Natural killer cell (primary cell): ENCODE measurements around the gene UBAP1. TPM values are rescaled to one million over a fixed set of nuclear protein-coding genes. Genes with fewer than 3 reads are reported as not detected.
"Not testable (repeated sequence)": the region's sequence is repeated elsewhere in the genome, so short reads cannot be mapped to it uniquely, and the experiment has no call there.

Experiments
- ATAC-seq, 3 donors: fragments of 150-1000 bp in 2 of 3; fragments of 200-7000 bp in 1 of 3; cut with Tn5 transposase; 1 replicate in 1 of 3; 2 replicates in 2 of 3; pipeline ENCODE4 v1.10.0; 2021; ENCODE audit warnings: mild to moderate bottlenecking in 2 of 3, moderate library complexity in 2 of 3
- DNase-seq, 2 donors: peaks; one replicate each; pipeline versions ENCODE4 v3.0.0 to v3.0.0-alpha.2; 2013 to 2021; ENCODE audit warnings: mixed read lengths in 1 of 2
- H3K27ac ChIP-seq: one replicate; pipeline ENCODE4 v1.5.1; 2013; ENCODE audit warnings: mild to moderate bottlenecking, low read length
- H3K27me3 ChIP-seq: one replicate; pipeline ENCODE4 v1.6.1; 2013; ENCODE audit warnings: low read length; ENCODE audit not compliant: control insufficient read depth, insufficient read depth
- H3K36me3 ChIP-seq: one replicate; pipeline ENCODE4 v1.6.1; 2013; ENCODE audit warnings: low read length; ENCODE audit not compliant: control insufficient read depth, insufficient read depth
- H3K4me1 ChIP-seq: one replicate; pipeline ENCODE4 v1.6.1; 2013; ENCODE audit warnings: low read length; ENCODE audit not compliant: control insufficient read depth, insufficient read depth
- H3K4me3 ChIP-seq: one replicate; pipeline ENCODE4 v1.5.1; 2013; ENCODE audit warnings: low read length
- H3K9me3 ChIP-seq: one replicate; pipeline ENCODE4 v1.6.1; 2013; ENCODE audit warnings: low read length; ENCODE audit not compliant: control insufficient read depth, insufficient read depth
- H3K27ac Mint-ChIP-seq, 2 donors: one replicate each; pipeline ENCODE4 v1.8.0; 2022; ENCODE audit warnings: mild to moderate bottlenecking in 2 of 2, mixed read lengths in 2 of 2, moderate library complexity in 1 of 2
- H3K27me3 Mint-ChIP-seq, 2 donors: one replicate each; pipeline ENCODE4 v1.8.0; 2022; ENCODE audit warnings: low read depth in 2 of 2, mixed read lengths in 2 of 2
- H3K36me3 Mint-ChIP-seq: one replicate; pipeline ENCODE4 v1.8.0; 2022; ENCODE audit warnings: mixed read lengths
- H3K4me1 Mint-ChIP-seq, 2 donors: one replicate each; pipeline ENCODE4 v1.8.0; 2022; ENCODE audit warnings: mixed read lengths in 2 of 2
- H3K4me3 Mint-ChIP-seq: one replicate; pipeline ENCODE4 v1.8.0; 2022; ENCODE audit warnings: mild to moderate bottlenecking, moderate library complexity, mixed read lengths
- H3K9me3 Mint-ChIP-seq, 2 donors: one replicate each; pipeline ENCODE4 v1.8.0; 2022; ENCODE audit warnings: mixed read lengths in 2 of 2
- CTCF ChIP-seq: fragments of 200-600 bp; IDR thresholded peaks from one replicate; pipeline ENCODE4 v1.8.0; 2022; ENCODE audit warnings: antibody characterized with exemption
- WGBS: methylation state at CpG from one replicate; pipeline ENCODE4 v1.1.7; 2013; ENCODE audit warnings: missing lambda C conversion rate; ENCODE audit not compliant: insufficient coverage; 5-methylcytosine and 5-hydroxymethylcytosine counted together
- intact Hi-C: fragments of 100-400 bp; cut with micrococcal nuclease; formaldehyde crosslinking; loops from one replicate; pipeline ENCODE4 v1.14.2; 2022
- total RNA-seq, 4 donors: library from RNA; stranded (reverse); fragments of 120-200 nt in 1 of 4; gene quantifications; one replicate each; pipeline versions ENCODE4 v1.2.3 to v1.2.4, GENCODE V29; 2013 to 2022

UBAP1 gene
- total RNA-seq, 3 donors from 2014 or later (not counting 1 experiment from before 2014, with no cell fraction given): 43.6 to 59.3 (median 49.7) TPM

- no peak overlapping the region for H3K27ac ChIP-seq
- peaks cover 18 to 19% of the 10 kb centered on the region in 2 donors for H3K4me1 Mint-ChIP-seq
- TF ChIP-seq CTCF: no peak
- H3K36me3 Mint-ChIP-seq: no peaks in the 10 kb centered on the region
- H3K27me3 ChIP-seq: no peaks in the 10 kb centered on the region
- H3K9me3 Mint-ChIP-seq: no peaks in the 10 kb centered on the region
- no peaks in the 10 kb centered on the region for H3K27me3 Mint-ChIP-seq
- peaks cover 6% of the 10 kb centered on the region for H3K36me3 ChIP-seq
- WGBS: 91% methylated on average over 8 of the region's 8 CpGs
- no peaks in the 10 kb centered on the region for H3K9me3 ChIP-seq
- H3K27ac Mint-ChIP-seq: no peak overlapping the region
- intact Hi-C loops: no loop called here
- no peak overlapping the region for H3K4me3 ChIP-seq
- ATAC-seq (no peak), DNase-seq (no peak)
- H3K4me1 ChIP-seq: peaks cover 7% of the 10 kb centered on the region
- H3K4me3 Mint-ChIP-seq: no peak overlapping the region
These were observed 41.4 kb downstream of the UBAP1 start for GRCh38 chr9:34220218-34220617.

GRCh38 chr9:34224349-34224748 is 45.5 kb downstream of the UBAP1 start:
- Histone ChIP-seq H3K36me3 (peaks cover 6% of the 10 kb centered on the region), H3K4me3 (no peak overlapping the region), H3K9me3 (no peaks in the 10 kb centered on the region), H3K27ac (no peak overlapping the region), H3K27me3 (no peaks in the 10 kb centered on the region), H3K4me1 (no peaks in the 10 kb centered on the region)
- DNase-seq (no peak), ATAC-seq (no peak)
- Mint-ChIP-seq H3K4me1 (peaks cover 18 to 23% of the 10 kb centered on the region in 2 donors), H3K9me3 (no peaks in the 10 kb centered on the region), H3K4me3 (no peak overlapping the region), H3K36me3 (no peaks in the 10 kb centered on the region), H3K27ac (peak overlapping the region in 1 of 2 donors; percentile 29), H3K27me3 (no peaks in the 10 kb centered on the region)
- TF ChIP-seq CTCF: no peak
- 95% methylated on average over 12 of the region's 12 CpGs for WGBS
- intact Hi-C loops: no loop called here

GRCh38 chr9:34226144-34226760 is 47.4 kb downstream of the UBAP1 start:
- H3K4me1 ChIP-seq, H3K4me3 Mint-ChIP-seq, H3K27me3 Mint-ChIP-seq, ATAC-seq, H3K9me3 Mint-ChIP-seq, intact Hi-C loops, H3K4me3 ChIP-seq, H3K36me3 Mint-ChIP-seq, H3K27ac ChIP-seq, H3K9me3 ChIP-seq, H3K27me3 ChIP-seq, H3K36me3 ChIP-seq, DNase-seq, H3K27ac Mint-ChIP-seq: not testable (repeated sequence)
- peaks cover 13 to 23% of the 10 kb centered on the region in 2 donors for H3K4me1 Mint-ChIP-seq
- WGBS: 100% methylated on average over 8 of the region's 9 CpGs

- H3K36me3 Mint-ChIP-seq: no peaks in the 10 kb centered on the region
These were observed 48.6 kb downstream of the UBAP1 start for GRCh38 chr9:34227445-34227844.

More at GRCh38 chr9:34227445-34227844, 48.6 kb downstream of the UBAP1 start:
- no peak overlapping the region for H3K27ac Mint-ChIP-seq
- H3K27ac ChIP-seq: no peak overlapping the region
- no peaks in the 10 kb centered on the region for H3K4me1 ChIP-seq
- peaks cover 11 to 18% of the 10 kb centered on the region in 2 donors for H3K4me1 Mint-ChIP-seq
- no peak for TF ChIP-seq CTCF
- H3K9me3 ChIP-seq: no peaks in the 10 kb centered on the region
- H3K9me3 Mint-ChIP-seq: no peaks in the 10 kb centered on the region
- H3K27me3 ChIP-seq: no peaks in the 10 kb centered on the region
- peaks cover 2% of the 10 kb centered on the region for H3K36me3 ChIP-seq
- intact Hi-C loops: no loop called here
- no peak overlapping the region for H3K4me3 ChIP-seq
- H3K4me3 Mint-ChIP-seq: peak overlapping the region; percentile 1
- no peaks in the 10 kb centered on the region for H3K27me3 Mint-ChIP-seq
- DNase-seq: no peak
- 93% methylated on average over 2 of the region's 2 CpGs for WGBS
- no peak for ATAC-seq
